Activated T-cell treated with anti-CD3 and anti-CD28 coated beads, Interleukin-2, amount 50 U/mL, for 48 hours (primary cell): ENCODE results near the gene CYTIP.
"Not testable (repeated sequence)": the region's sequence is repeated elsewhere in the genome, so short reads cannot be mapped to it uniquely, and the experiment has no call there.

Experiments
- DNase-seq, 2 experiments: peaks; one replicate each; pipeline ENCODE4 v3.0.0-alpha.2; 2020

Gene CYTIP

DNA sequence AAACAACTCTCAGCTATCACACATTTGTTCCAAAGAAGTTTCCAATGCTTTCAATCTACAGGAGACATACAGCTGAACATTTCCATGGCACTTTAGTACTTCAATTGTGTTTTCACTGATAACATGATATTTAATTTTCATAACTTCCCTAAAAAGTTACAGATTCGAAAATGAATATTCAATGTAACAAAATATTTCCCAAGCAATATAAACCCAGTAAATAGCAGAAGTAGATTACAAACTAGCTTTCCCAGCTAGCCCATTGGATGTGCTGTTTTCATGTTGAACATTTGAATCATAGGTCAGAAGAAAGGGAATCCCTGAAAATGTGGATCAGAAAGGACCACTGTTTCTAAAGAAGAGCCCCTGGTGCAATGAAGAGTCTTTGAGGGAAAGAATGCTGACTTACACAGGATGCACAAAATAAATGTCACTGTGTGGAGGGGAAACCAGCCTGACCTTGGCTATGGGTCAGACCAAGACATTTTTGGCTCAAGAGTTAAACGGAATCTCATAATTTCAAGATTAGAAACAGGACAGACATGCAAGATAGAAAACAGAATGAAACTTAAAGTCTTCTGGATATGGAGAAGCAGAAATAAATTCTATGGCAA is 22.5 kb downstream of the CYTIP start:
- no peak for DNase-seq

- DNase-seq: peak; percentile 52 to 60
These were observed 23.0 kb downstream of the CYTIP start for GRCh38 chr2:157420771-157421323.

GRCh38 chr2:157419031-157419575 is 24.8 kb downstream of the CYTIP start:
- peak in 1 of 2 experiments; percentile 31 for DNase-seq

DNA sequence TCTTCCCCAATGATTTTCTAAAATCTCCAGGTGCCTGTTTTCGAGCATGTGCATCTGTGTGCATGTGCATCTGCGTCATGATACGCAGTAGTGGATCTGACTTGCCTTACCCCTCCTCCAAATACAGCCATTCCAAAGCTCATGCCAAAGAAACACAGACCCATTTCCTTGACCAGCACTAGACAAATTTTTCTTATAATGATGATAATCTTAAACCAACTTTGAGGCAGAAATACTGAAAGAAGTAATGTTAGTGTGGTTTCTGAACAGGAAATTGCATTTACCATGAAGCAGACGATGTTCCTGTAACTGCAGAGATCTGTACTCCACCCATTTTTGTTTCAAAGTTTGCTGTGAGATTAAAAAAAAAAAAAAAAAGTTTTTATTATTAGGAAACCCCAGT is 25.6 kb downstream of the CYTIP start:
- DNase-seq: no peak

DNA sequence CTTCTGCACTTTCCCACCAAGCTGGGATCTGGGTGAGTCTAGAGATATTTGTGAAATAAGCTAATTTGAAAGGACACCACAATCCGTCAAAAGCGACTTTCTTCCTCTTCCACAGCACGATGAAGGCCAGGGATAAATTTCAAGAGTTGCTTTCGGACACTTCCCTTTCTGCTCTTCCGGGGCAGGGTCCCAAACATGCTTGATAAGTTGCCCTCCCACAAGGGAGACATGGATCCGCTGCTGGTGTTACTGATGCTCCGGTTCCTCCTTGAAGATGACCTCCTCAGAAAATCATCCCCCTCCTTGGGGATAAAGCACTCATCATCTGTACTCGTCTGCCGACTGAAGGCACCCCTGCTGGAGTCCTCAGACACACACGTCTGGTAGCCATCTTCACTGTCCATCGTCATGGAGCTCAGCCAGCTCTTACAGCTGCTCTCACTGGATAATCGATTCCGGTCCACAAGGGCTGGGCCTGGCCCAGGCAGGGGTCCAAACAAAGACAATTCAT is 28.2 kb downstream of the CYTIP start:
- no peak for DNase-seq

DNA sequence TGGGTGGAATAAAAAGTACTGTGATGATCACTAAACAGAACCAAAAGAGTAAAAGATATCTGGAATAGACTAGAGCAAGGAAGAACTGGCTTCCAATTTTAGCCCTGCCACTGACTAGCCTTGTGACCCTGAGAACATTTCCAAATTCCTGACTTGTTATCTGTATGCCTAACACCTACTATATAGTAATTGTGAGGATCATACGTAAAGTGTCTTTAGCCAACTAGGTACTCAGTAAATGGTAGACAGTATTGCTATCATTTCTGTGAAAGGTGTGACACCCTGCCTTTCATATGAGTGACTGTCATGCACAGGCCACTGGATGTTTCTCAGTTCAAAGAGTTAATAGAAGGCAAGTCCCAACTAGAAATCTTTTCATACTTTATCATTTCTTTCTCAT is 29.8 kb downstream of the CYTIP start:
- DNase-seq: no peak

DNA sequence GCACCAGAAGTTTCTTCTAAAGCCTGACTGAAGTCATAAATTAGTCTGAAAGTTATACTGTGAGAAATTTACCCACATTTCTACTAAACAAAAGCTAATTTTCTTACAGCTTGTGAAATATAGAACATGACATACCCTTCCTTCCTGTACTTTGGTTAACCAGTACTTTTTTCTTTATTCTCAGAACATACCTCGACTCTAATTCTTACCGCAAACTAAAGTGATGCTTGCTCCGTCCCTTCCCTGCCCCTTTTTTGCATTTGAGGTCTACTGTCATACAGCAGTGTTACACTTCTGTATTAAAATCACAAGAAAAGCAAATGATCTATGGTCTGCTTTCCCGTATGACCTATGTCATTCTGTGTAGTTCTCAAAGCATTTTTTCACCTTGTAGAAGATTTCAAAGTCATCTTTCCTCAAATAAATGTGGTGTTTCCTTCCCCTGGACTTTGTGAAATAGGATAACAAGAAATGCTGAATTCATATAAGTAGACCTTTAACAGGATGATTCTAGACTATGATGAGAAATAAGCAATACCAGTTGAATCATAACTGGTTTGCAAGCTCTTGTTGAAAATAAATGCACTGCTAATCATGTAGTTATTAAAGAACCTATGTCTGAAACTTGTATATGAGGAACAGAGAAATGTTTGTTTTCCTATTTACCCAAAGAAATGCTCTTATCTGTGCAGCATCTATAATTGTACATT is 30.4 kb downstream of the CYTIP start:
- peak; percentile 47 to 54 for DNase-seq

GRCh38 chr2:157411624-157412336 is 32.1 kb downstream of the CYTIP start:
- no peak for DNase-seq

DNA sequence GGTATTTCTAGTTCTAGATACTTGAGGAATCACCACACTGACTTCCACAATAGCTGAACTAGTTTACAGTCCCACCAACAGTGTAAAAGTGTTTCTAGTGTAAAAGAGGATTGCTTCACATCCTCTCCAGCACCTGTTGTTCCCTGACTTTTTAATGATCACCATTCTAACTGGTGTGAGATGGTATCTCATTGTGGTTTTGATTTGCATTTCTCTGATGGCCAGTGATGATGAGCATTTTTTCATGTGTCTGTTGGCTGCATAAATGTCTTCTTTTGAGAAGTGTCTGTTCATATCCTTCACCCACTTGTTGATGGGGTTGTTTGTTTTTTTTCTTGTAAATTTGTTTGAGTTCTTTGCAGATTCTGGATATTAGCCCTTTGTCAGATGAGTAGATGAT is 38.5 kb downstream of the CYTIP start:
- not testable (repeated sequence) for DNase-seq

DNA sequence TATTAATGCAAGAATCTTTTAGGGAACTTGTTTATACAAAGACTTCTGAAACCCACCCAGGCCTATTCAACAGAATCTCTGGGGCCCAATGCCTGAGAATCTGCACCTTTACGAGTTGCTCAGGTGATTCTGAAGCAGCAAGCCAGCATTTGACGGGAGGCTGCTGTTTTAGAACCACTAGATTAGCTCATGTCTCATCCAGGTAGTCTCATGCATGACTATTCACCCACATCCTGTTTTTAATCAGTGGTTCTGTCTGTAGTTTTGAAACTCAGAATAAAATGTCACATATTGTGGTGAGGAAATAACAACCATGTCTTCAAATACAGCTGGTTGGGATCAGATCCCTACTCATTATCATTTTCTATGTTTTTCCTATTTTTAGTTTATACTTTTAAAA is 39.5 kb downstream of the CYTIP start:
- DNase-seq: peak; percentile 50 to 59

- peak; percentile 26 to 31 for DNase-seq
These were observed 40.9 kb downstream of the CYTIP start for GRCh38 chr2:157402801-157403485.

GRCh38 chr2:157395811-157396210 is 48.1 kb downstream of the CYTIP start:
- no peak for DNase-seq

GRCh38 chr2:157394928-157395327 is 49.0 kb downstream of the CYTIP start:
- no peak for DNase-seq

GRCh38 chr2:157393348-157393747 is 50.5 kb downstream of the CYTIP start:
- no peak for DNase-seq

DNA sequence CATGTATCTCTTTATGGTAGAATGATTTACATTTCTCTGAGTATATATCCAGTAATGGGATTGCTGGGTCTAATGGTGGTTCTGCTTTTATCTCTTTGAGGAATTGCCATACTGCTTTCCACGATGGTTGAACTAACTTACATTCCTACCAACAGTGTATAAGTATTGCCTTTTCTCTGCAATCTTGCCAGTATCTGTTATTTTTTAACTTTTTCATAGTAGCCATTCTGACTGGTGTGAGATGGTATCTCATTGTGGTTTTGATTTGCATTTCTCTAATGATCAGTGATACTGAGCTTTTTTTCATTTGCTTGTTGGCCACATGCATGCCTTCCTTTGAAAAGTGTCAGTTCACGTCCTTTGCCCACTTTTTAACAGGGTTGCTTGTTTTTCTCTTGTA is 55.1 kb downstream of the CYTIP start:
- DNase-seq: no peak

GRCh38 chr2:157386747-157387146 is 57.1 kb downstream of the CYTIP start:
- DNase-seq: no peak

DNA sequence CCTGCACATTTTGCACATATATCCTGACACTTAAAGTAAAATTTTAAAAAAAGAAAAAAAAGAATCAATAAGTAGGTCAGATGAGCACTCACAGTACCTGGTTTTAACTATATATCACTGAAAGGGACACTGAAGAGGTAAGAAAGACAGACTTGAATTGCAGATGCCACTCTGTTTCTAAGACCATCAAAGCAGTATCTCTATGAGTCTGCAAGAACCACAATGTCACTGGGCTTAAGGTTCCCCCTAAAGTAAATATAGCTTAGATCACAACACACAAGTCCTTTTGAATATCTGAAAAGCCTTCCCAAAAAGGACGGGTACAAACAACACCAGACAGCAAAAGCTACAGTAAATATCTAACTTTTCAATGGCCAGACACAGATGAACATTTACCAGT is 57.6 kb downstream of the CYTIP start:
- no peak for DNase-seq

DNA sequence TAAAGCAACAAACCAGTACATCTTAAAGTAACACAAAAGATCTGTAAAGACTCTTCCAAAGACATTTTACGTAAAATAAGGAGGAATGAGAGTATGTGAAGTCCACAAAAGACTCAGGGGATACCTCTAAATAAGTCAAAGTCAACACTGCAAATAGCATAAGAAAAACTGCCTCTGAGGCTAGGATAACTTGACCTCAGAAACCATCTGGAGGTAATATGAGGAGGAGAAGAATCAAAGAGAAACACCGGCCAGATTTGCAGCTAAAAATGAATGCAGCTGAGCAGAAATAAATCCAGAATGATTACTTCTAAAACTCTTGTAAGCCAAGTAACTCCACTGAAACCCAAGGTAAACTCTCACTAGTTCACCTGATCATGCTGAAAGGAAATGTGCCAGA is 66.0 kb downstream of the CYTIP start:
- DNase-seq: no peak

- no peak for DNase-seq
These were observed 67.8 kb downstream of the CYTIP start for GRCh38 chr2:157376041-157376440.

GRCh38 chr2:157375384-157375783 is 68.5 kb downstream of the CYTIP start:
- DNase-seq: no peak

GRCh38 chr2:157368508-157368907 is 75.4 kb downstream of the CYTIP start:
- DNase-seq: not testable (repeated sequence)

- DNase-seq: no peak
These were observed 76.2 kb downstream of the CYTIP start for GRCh38 chr2:157367704-157368103.
